ENCODE data around the gene TEKTIP1. TPM values are rescaled to one million over a fixed set of nuclear protein-coding genes. Genes with fewer than 3 reads are reported as not detected.
A peak's percentile ranks its signal among the peaks of the same experiment; 100 is the strongest.

The TEKTIP1 gene
- total RNA-seq, 4 donors from 2014 or later, result 1.2 to 3.3 (median 1.9) TPM; not detected in 1

DNA sequence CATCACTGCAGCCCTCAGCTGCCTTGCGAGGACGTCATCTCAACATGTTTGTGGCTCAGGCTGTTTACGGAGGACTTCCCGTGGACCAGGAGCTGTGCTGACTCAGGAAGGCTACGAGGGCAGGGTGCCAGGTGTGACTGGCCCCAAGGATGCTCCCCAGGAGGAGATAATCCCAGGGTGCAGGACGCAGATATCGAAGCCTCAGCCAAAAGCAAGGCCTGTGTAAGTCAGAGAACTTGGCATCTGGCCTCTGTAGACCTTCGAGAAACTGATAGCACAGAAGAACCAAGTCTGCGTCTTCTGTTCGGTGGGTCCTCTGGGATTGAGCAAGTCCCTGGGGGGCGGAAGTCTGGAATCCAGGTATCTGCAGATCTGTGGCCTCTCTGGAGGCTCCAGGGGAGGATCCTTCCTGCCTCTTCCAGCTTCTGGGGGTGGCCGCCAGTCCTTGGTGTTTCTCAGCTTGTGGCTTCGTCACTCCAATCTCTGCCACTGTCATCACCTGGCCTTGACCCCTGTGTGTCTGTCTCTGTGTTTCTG lies 35.9 kb upstream of the TEKTIP1 start:
- Histone ChIP-seq H3K4me1 (peaks cover 16 to 23% of the 10 kb centered on the region in 2 donors), H3K36me3 (no peaks in the 10 kb centered on the region), H3K9me3 (no peaks in the 10 kb centered on the region), H3K27me3 (no peaks in the 10 kb centered on the region), H3K27ac (no peak overlapping the region), H3K4me3 (replicated peaks in 1 of 3) (no peak overlapping the region)
- TF ChIP-seq POLR2A (IDR thresholded peaks at IDR 0.05), result no peak
- TF ChIP-seq, protein P1, sequence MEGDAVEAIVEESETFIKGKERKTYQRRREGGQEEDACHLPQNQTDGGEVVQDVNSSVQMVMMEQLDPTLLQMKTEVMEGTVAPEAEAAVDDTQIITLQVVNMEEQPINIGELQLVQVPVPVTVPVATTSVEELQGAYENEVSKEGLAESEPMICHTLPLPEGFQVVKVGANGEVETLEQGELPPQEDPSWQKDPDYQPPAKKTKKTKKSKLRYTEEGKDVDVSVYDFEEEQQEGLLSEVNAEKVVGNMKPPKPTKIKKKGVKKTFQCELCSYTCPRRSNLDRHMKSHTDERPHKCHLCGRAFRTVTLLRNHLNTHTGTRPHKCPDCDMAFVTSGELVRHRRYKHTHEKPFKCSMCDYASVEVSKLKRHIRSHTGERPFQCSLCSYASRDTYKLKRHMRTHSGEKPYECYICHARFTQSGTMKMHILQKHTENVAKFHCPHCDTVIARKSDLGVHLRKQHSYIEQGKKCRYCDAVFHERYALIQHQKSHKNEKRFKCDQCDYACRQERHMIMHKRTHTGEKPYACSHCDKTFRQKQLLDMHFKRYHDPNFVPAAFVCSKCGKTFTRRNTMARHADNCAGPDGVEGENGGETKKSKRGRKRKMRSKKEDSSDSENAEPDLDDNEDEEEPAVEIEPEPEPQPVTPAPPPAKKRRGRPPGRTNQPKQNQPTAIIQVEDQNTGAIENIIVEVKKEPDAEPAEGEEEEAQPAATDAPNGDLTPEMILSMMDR (IDR thresholded peaks at IDR 0.05), result no peak
- WGBS, 2 donors, result 80 to 81% methylated on average over 13 of the region's 13 CpGs
- DNase-seq, result no peak
- intact Hi-C loops (cut with DNase I), result no loop called here

- Histone ChIP-seq H3K9me3 (no peaks in the 10 kb centered on the region), H3K27ac (peak overlapping the region in 1 of 3 donors; percentile 74), H3K27me3 (no peaks in the 10 kb centered on the region), H3K4me3 (replicated peaks in 1 of 3) (no peak overlapping the region), H3K36me3 (no peaks in the 10 kb centered on the region), H3K4me1 (peaks cover 10 to 16% of the 10 kb centered on the region in 2 donors)
- no peak for DNase-seq
- WGBS, 2 donors, result 84 to 96% methylated on average over 5 of the region's 5 CpGs
- intact Hi-C loops (cut with DNase I), result no loop called here
- TF ChIP-seq, protein P1 (IDR thresholded peaks at IDR 0.05), result no peak
- TF ChIP-seq POLR2A (IDR thresholded peaks at IDR 0.05), result no peak
These were observed 34.2 kb upstream of the TEKTIP1 start for GRCh38 chr19:3504735-3505134.

DNA sequence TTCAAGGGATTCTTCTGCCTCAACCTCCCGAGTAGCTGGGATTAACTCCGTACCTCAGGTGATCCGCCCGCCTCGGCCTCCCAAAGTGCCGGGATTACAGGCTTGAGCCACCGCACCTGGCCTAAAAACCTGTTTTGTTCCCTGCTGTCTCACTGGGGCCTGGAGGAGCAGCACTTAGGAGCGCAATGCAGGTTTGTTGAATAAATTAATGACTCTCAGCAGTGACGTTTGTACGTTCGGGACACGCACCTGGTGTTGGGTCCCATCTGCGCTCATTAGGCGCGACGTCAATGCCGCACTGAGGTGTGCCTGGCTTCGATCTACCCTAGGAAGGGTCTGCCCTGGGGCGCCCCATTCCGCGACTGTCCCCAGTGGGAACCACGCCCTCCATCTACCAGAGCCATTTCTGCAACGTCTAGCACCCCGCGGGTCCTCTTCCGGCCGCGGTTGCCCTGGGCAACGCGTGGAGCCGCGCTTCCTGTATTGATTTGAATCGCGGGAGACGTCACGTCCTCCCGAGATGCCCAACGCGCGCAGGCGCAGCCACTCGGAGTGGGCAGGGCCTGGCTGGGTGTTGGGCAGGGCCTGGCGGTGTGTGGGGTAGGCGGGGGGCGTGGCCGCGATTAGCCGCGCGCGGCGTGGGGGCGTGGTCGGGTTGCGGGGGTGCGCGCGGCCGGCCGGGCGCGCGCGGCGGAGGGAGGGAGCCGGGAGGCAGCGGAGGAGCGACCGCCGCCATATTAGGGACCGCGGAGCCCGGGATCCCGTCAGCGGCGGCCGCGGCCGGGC lies 33.2 kb upstream of the TEKTIP1 start, which contains the start of gene FZR1:
FZR1 (plus strand) TSS at position 714 of the 786 bp plus-strand sequence. CDS start 16,679 bp downstream, outside the sequence.
- Histone ChIP-seq H3K27ac (peak within 1 kb of the TSS; percentile 59 to 78 (median 74)), H3K4me1 (peaks cover 8 to 15% of the 10 kb centered on the region in 2 donors), H3K9me3 (no peaks in the 10 kb centered on the region), H3K27me3 (no peaks in the 10 kb centered on the region), H3K36me3 (no peaks in the 10 kb centered on the region), H3K4me3 (replicated peaks in 1 of 3) (peak within 1 kb of the TSS; percentile 24 to 98 (median 73))
- intact Hi-C loops (cut with DNase I), result no loop called here
- WGBS, 2 donors, result 3 to 15% methylated on average over 10 to 15 of the region's 79 CpGs
- peak; percentile 22 to 81 for TF ChIP-seq POLR2A (IDR thresholded peaks at IDR 0.05)
- TF ChIP-seq, protein P1 (IDR thresholded peaks at IDR 0.05), result peak in 1 of 6 experiments; percentile 16
- peak; percentile 99 to 100 for DNase-seq

DNA sequence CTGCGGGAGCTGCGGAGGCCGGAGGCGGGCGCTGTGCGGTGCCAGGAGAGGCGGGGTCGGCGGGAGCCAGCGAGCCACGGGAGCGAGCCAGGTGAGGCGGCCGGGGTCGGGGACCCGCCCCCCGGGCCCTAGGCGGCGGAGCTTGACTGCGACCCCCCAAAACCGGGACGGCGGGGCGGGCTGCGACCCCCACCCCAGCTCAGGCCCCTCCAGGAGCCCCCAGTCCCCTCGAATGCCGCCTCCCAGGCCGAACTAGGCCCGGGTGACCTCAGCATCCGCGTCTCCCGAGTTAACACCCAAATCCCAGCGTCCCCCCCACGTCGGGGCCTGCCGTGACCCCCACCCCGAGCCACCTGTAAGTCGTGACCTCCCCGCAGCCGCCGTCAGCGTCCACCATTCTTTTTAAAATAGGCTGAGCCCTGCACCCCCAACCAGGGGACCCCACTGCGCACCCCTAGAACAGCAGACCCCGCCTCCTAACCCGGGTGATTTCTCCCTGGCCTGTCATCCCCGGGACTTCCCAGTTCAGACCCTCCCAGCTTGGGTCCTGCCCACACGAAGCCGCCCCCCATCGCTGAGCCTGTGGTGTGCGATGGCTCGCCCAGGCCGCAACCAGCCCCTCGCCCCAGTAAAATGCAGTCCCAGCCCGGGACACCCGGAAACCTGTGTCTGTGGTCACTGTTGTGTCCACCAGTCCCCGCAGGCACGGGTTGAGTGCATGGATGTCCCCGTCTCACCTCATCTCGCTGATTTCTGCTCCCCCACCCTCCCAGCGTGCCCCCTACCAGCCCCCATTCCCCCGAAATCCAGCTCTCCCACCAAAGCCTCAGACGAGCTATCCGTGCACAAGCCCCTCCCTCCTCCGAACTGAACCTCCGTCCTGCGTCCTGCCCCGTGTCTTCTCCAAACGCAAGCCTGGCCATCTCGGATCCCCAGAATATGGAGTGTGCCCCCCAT lies 32.3 kb upstream of the TEKTIP1 start:
- intact Hi-C loops (cut with DNase I), result no loop called here
- Histone ChIP-seq H3K36me3 (no peaks in the 10 kb centered on the region), H3K9me3 (no peaks in the 10 kb centered on the region), H3K4me3 (replicated peaks in 1 of 3) (peak overlapping the region; percentile 24 to 98 (median 73)), H3K27ac (peak overlapping the region; percentile 48 to 54 (median 52)), H3K27me3 (no peaks in the 10 kb centered on the region), H3K4me1 (peaks cover 8 to 15% of the 10 kb centered on the region in 2 donors)
- peak in 1 of 2 donors; percentile 41 for TF ChIP-seq POLR2A (IDR thresholded peaks at IDR 0.05)
- TF ChIP-seq, protein P1 (IDR thresholded peaks at IDR 0.05), result peak in 1 of 6 experiments; percentile 5
- DNase-seq, result peak; percentile 25 to 43
- 0 to 2% methylated on average over 18 to 20 of the region's 69 CpGs for WGBS, 2 donors
